PC-9 (cell line): ENCODE results near the gene RND3. TPM values are rescaled to one million over a fixed set of nuclear protein-coding genes. Genes with fewer than 3 reads are reported as not detected.

ENCODE experiments used
- BruUV-seq: library from RNA; stranded (reverse); fragments of 400-500 nt; replicated peaks from 2 replicates; lab custom pipeline; 2021; lab: Mats Ljungman, UMichigan
- CTCF ChIA-PET: fragments of 300-600 bp; sonication (Branson Sonifier 250); formaldehyde crosslinking; loops from one replicate; lab custom pipeline; 2022; ENCODE audit warnings: antibody characterized with exemption; lab: Charles Lee
- POLR2A ChIA-PET: fragments of 300-600 bp; sonication (Branson Sonifier 250); formaldehyde crosslinking; loops from one replicate; lab custom pipeline; 2022; ENCODE audit warnings: antibody characterized with exemption; ENCODE audit not compliant: unreplicated experiment; lab: Charles Lee
- DNase-seq, 2 experiments: peaks; one replicate each; pipeline versions ENCODE4 v3.0.0 to v3.0.0-alpha.2; 2015 to 2022; ENCODE audit warnings: mixed read lengths in 1 of 2
- H2AFZ ChIP-seq: fragments of 200-600 bp; sonication (generic); 2 replicates; pipeline ENCODE4 v1.8.1; 2017; ENCODE audit warnings: antibody characterized with exemption
- H3F3A ChIP-seq: fragments of 200-600 bp; sonication (generic); 2 replicates; pipeline ENCODE4 v1.8.1; 2017; ENCODE audit warnings: antibody characterized with exemption, mild to moderate bottlenecking, low read depth; ENCODE audit not compliant: insufficient read depth
- H3K27ac ChIP-seq: fragments of 200-600 bp; sonication (generic); 2 replicates; pipeline ENCODE4 v1.6.1; 2016; ENCODE audit warnings: mixed run types
- H3K27me3 ChIP-seq: fragments of 200-600 bp; sonication (generic); 2 replicates; pipeline ENCODE4 v1.6.1; 2016; ENCODE audit warnings: low read depth, mixed run types; ENCODE audit not compliant: insufficient read depth
- H3K36me3 ChIP-seq: fragments of 200-600 bp; sonication (generic); 2 replicates; pipeline ENCODE4 v1.6.1; 2016; ENCODE audit warnings: low read depth, mixed run types
- H3K4me1 ChIP-seq: fragments of 200-600 bp; sonication (generic); replicated peaks from 2 replicates; pipeline ENCODE4 v1.6.1; 2016; ENCODE audit warnings: mixed run types; ENCODE audit not compliant: insufficient read depth
- H3K4me2 ChIP-seq: fragments of 200-600 bp; sonication (generic); 2 replicates; pipeline ENCODE4 v1.6.1; 2017; ENCODE audit warnings: mixed run types
- H3K4me3 ChIP-seq: fragments of 200-600 bp; sonication (generic); 2 replicates; pipeline ENCODE4 v1.6.1; 2016; ENCODE audit warnings: mixed run types
- H3K79me2 ChIP-seq: fragments of 200-600 bp; sonication (generic); 2 replicates; pipeline ENCODE4 v1.6.1; 2017; ENCODE audit warnings: low read depth, mixed run types
- H3K9me2 ChIP-seq: fragments of 200-600 bp; sonication (generic); 2 replicates; pipeline ENCODE4 v1.8.1; 2017; ENCODE audit warnings: mild to moderate bottlenecking; ENCODE audit not compliant: insufficient read depth
- H3K9me3 ChIP-seq: fragments of 200-600 bp; sonication (generic); 2 replicates; pipeline ENCODE4 v1.8.1; 2016; ENCODE audit warnings: low read depth; ENCODE audit not compliant: insufficient read depth
- H4K20me1 ChIP-seq: fragments of 200-600 bp; sonication (generic); 2 replicates; pipeline ENCODE4 v1.8.1; 2017; ENCODE audit not compliant: insufficient read depth
- EZH2 ChIP-seq: fragments of 200-600 bp; sonication (generic); IDR thresholded peaks from 2 replicates; pipeline ENCODE4 v1.8.0; 2017; ENCODE audit warnings: antibody characterized with exemption, low read depth
- intact Hi-C: fragments of 100-400 bp; cut with micrococcal nuclease; formaldehyde crosslinking; loops from one replicate; pipeline ENCODE4 v1.10.0; 2022; ENCODE audit not compliant: unreplicated experiment
- total RNA-seq: library from RNA; stranded (reverse); gene quantifications from 2 replicates; pipeline ENCODE4 v1.2.3, GENCODE V29; 2021
- TF ChIP-seq, protein P1 (sequence below): fragments of 200-600 bp; sonication (generic); conservative IDR thresholded peaks from 2 replicates; pipeline ENCODE4 v1.6.1; 2017; ENCODE audit warnings: mixed run types, antibody characterized with exemption, mild to moderate bottlenecking, moderate library complexity

RND3 gene
- total RNA-seq, 1 experiment from 2014 or later, result 72.9 TPM

DNA sequence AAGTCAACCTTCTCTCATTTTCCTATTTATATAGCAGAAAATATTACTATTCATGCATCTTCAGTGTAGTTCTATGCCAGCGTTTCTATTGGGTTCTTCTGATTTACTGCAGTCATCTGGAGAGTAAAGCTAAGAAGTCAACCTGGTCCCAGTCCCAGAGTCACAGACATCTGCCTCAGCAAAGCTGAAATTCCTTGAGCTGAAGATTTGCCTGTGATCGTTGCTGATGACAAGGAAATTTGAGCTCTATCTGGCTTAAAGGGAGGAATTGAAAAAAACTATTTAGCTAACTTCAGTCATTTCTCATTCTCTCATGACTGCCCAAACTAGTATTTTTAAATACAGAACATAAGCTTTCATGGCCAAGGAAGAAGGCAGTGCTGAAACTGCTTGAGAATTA lies 45.7 kb downstream of the RND3 start:
- Histone ChIP-seq H3K79me2 (no peaks in the 10 kb centered on the region), H3K9me3 (no peaks in the 10 kb centered on the region), H2AFZ (no peak overlapping the region), H3K4me3 (no peak overlapping the region), H3K27me3 (no peaks in the 10 kb centered on the region), H3K9me2 (no peaks in the 10 kb centered on the region), H3F3A (no peaks in the 10 kb centered on the region), H3K27ac (no peak overlapping the region), H3K36me3 (no peaks in the 10 kb centered on the region), H4K20me1 (no peaks in the 10 kb centered on the region), H3K4me2 (no peak overlapping the region), H3K4me1 (no peaks in the 10 kb centered on the region)
- intact Hi-C loops, result no loop called here
- no TSS peak for BruUV-seq
- POLR2A ChIA-PET, result no interaction called here
- DNase-seq, result no peak
- TF ChIP-seq, protein P1, sequence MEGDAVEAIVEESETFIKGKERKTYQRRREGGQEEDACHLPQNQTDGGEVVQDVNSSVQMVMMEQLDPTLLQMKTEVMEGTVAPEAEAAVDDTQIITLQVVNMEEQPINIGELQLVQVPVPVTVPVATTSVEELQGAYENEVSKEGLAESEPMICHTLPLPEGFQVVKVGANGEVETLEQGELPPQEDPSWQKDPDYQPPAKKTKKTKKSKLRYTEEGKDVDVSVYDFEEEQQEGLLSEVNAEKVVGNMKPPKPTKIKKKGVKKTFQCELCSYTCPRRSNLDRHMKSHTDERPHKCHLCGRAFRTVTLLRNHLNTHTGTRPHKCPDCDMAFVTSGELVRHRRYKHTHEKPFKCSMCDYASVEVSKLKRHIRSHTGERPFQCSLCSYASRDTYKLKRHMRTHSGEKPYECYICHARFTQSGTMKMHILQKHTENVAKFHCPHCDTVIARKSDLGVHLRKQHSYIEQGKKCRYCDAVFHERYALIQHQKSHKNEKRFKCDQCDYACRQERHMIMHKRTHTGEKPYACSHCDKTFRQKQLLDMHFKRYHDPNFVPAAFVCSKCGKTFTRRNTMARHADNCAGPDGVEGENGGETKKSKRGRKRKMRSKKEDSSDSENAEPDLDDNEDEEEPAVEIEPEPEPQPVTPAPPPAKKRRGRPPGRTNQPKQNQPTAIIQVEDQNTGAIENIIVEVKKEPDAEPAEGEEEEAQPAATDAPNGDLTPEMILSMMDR, result no peak
- TF ChIP-seq EZH2, result no peak
- CTCF ChIA-PET, result no interaction called here

DNA sequence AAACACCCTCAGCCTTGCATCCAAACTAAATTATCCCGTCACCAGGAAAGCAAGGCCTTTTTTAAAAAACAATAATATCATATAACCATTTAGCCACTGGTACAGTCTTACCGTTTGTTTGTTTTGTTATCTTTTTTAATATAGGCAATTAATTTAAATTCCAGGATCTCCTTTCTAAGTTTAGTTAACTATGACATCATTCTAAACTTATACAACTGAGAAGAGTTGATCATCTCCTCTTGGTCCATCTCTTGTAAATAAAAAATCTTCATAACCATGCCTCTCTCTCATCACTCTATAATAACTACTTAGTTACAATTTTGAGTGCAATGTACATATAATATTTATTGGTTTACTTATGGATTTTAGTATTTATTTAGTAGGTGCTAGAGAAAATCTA lies 46.2 kb downstream of the RND3 start:
- intact Hi-C loops, result no loop called here
- no peaks in the 10 kb centered on the region for H3K36me3 ChIP-seq
- TF ChIP-seq, protein P1, result no peak
- TF ChIP-seq EZH2, result no peak
- DNase-seq, result no peak
- no peaks in the 10 kb centered on the region for H3K9me3 ChIP-seq
- H3F3A ChIP-seq, result no peaks in the 10 kb centered on the region
- H3K4me1 ChIP-seq, result no peaks in the 10 kb centered on the region
- no peak overlapping the region for H3K4me3 ChIP-seq
- no peak overlapping the region for H3K27ac ChIP-seq
- no peaks in the 10 kb centered on the region for H3K79me2 ChIP-seq
- POLR2A ChIA-PET, result no interaction called here
- BruUV-seq, result no TSS peak
- no peaks in the 10 kb centered on the region for H3K9me2 ChIP-seq
- H3K27me3 ChIP-seq, result no peaks in the 10 kb centered on the region
- no peaks in the 10 kb centered on the region for H4K20me1 ChIP-seq
- CTCF ChIA-PET, result no interaction called here
- H2AFZ ChIP-seq, result no peak overlapping the region
- H3K4me2 ChIP-seq, result no peak overlapping the region

DNA sequence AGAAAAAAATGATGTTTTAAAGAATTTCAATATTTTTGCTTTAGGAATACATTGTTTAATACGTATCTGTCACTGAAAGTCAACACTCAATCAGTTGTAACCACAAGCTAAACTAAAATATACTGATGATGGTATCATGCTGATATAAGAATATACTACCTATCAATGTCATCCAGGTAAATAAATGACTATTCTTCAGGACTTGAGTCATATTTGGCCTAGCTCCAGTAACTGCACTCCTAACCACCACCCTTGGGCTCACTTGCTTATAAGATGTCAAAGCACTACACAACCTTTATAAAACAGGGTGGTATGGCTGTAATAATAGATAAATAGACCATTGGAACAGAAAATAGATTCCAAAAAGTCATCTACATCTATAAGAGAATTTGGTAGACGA lies 48.8 kb downstream of the RND3 start:
- no peaks in the 10 kb centered on the region for H3K36me3 ChIP-seq
- no peaks in the 10 kb centered on the region for H3K9me2 ChIP-seq
- ChIA-PET POLR2A (interaction anchor here (0.6 kb wide), 1 partner anchor 269 kb away, joined by 4 read pairs; no protein-coding TSS in a partner anchor), CTCF (no interaction called here)
- H3F3A ChIP-seq, result no peaks in the 10 kb centered on the region
- BruUV-seq, result no TSS peak
- intact Hi-C loops, result no loop called here
- H2AFZ ChIP-seq, result no peak overlapping the region
- peak in 1 of 2 experiments; percentile 40 for DNase-seq
- no peaks in the 10 kb centered on the region for H4K20me1 ChIP-seq
- no peak overlapping the region for H3K4me3 ChIP-seq
- no peaks in the 10 kb centered on the region for H3K27me3 ChIP-seq
- no peaks in the 10 kb centered on the region for H3K9me3 ChIP-seq
- H3K4me2 ChIP-seq, result no peak overlapping the region
- TF ChIP-seq, protein P1, result no peak
- no peak for TF ChIP-seq EZH2
- no peak overlapping the region for H3K27ac ChIP-seq
- no peaks in the 10 kb centered on the region for H3K4me1 ChIP-seq
- no peaks in the 10 kb centered on the region for H3K79me2 ChIP-seq
